Liver (tissue), 9 donors: ENCODE measurements around the gene HIPK1. TPM values are rescaled to one million over a fixed set of nuclear protein-coding genes. Genes with fewer than 3 reads are reported as not detected.

Source experiments
- DNase-seq: peaks from one replicate; pipeline ENCODE4 v3.0.0-alpha.2; 2017; ENCODE audit warnings: low spot score
- H3K27ac ChIP-seq, 2 donors: one replicate each; pipeline ENCODE4 v1.7.0; 2013; ENCODE audit warnings: inconsistent platforms in 2 of 2, low read length in 2 of 2, control low read depth in 1 of 2, low read depth in 1 of 2, mild to moderate bottlenecking in 1 of 2
- H3K27me3 ChIP-seq, 4 donors: one replicate each; pipeline versions ENCODE4 v1.6.1 to v1.7.0; 2013; ENCODE audit warnings: low read length in 3 of 4, inconsistent platforms in 1 of 4, mild to moderate bottlenecking in 1 of 4, moderate library complexity in 1 of 4; ENCODE audit not compliant: control insufficient read depth in 4 of 4, insufficient read depth in 4 of 4
- H3K36me3 ChIP-seq, 4 donors: one replicate each; pipeline versions ENCODE4 v1.6.1 to v1.7.0; 2013; ENCODE audit warnings: low read length in 3 of 4, mild to moderate bottlenecking in 3 of 4, low read depth in 1 of 4, moderate library complexity in 1 of 4; ENCODE audit not compliant: control insufficient read depth in 4 of 4, insufficient read depth in 3 of 4
- H3K4me1 ChIP-seq, 4 donors: one replicate each; pipeline versions ENCODE4 v1.6.1 to v1.7.0; 2013; ENCODE audit warnings: low read length in 3 of 4, mild to moderate bottlenecking in 3 of 4, moderate library complexity in 1 of 4; ENCODE audit not compliant: control insufficient read depth in 4 of 4, insufficient read depth in 4 of 4
- H3K4me3 ChIP-seq, 3 donors: one replicate each; pipeline versions ENCODE4 v1.6.1 to v1.7.0; 2013; ENCODE audit warnings: low read length in 3 of 3, control low read depth in 1 of 3, low read depth in 1 of 3, mild to moderate bottlenecking in 1 of 3
- H3K9ac ChIP-seq, 2 donors: one replicate each; pipeline ENCODE4 v1.7.0; 2013; ENCODE audit warnings: low read length in 2 of 2, mild to moderate bottlenecking in 2 of 2, moderate library complexity in 2 of 2, control low read depth in 1 of 2, low read depth in 1 of 2
- H3K9me3 ChIP-seq, 4 donors: one replicate each; pipeline versions ENCODE4 v1.6.1 to v1.7.0; 2013; ENCODE audit warnings: low read length in 3 of 4; ENCODE audit not compliant: control insufficient read depth in 4 of 4
- EGR1 ChIP-seq, 2 donors: IDR thresholded peaks; 2 replicates each; pipeline ENCODE4 v1.6.1; 2016 to 2018; ENCODE audit warnings: antibody characterized with exemption in 2 of 2, low read depth in 2 of 2
- FOXA1 ChIP-seq: IDR thresholded peaks from 2 replicates; pipeline ENCODE4 v1.6.1; 2016; ENCODE audit warnings: antibody characterized with exemption
- FOXA2 ChIP-seq: IDR thresholded peaks from 2 replicates; pipeline ENCODE4 v1.6.1; 2016; ENCODE audit warnings: antibody characterized with exemption
- HNF4A ChIP-seq, 2 donors: conservative IDR thresholded peaks; 2 replicates each; pipeline ENCODE4 v1.6.1; 2016; ENCODE audit warnings: antibody characterized with exemption in 2 of 2, mild to moderate bottlenecking in 2 of 2
- HNF4G ChIP-seq: IDR thresholded peaks from 2 replicates; pipeline ENCODE4 v1.6.1; 2016; ENCODE audit warnings: antibody characterized with exemption
- JUND ChIP-seq, 2 donors: IDR thresholded peaks; 2 replicates each; pipeline ENCODE4 v1.6.1; 2016; ENCODE audit warnings: antibody characterized with exemption in 2 of 2
- NR2F2 ChIP-seq: IDR thresholded peaks from 2 replicates; pipeline ENCODE4 v1.6.1; 2016; ENCODE audit warnings: antibody characterized with exemption
- RAD21 ChIP-seq, 2 donors: IDR thresholded peaks; 2 replicates each; pipeline ENCODE4 v1.6.1; 2016; ENCODE audit warnings: antibody characterized with exemption in 2 of 2, mild to moderate bottlenecking in 2 of 2
- RXRA ChIP-seq, 2 donors: IDR thresholded peaks; 2 replicates each; pipeline ENCODE4 v1.6.1; 2017 to 2018; ENCODE audit warnings: antibody characterized with exemption in 2 of 2, mild to moderate bottlenecking in 1 of 2
- SP1 ChIP-seq: IDR thresholded peaks from 2 replicates; pipeline ENCODE4 v1.6.1; 2018; ENCODE audit warnings: antibody characterized with exemption, mild to moderate bottlenecking
- YY1 ChIP-seq: IDR thresholded peaks from 2 replicates; pipeline ENCODE4 v1.6.1; 2016; ENCODE audit warnings: antibody characterized with exemption, mild to moderate bottlenecking
- WGBS: extraction: QIAGEN DNeasy Blood & Tissue Kit; methylation state at CpG from one replicate; pipeline ENCODE4 v1.1.7; 2013; 5-methylcytosine and 5-hydroxymethylcytosine counted together
- polyA plus RNA-seq, 2 donors: library from polyadenylated mRNA; stranded (reverse) in 1 of 2; unstranded in 1 of 2; fragments of 200-250 nt in 1 of 2; fragments of >200 nt in 1 of 2; fragmentation: Nextera tagmentation in 1 of 2; extraction: Ambion mirVana in 1 of 2; gene quantifications; one replicate each; pipeline versions ENCODE4 v1.2.1 to v1.2.3, GENCODE V29; 2013 to 2015
- total RNA-seq, 2 donors: library from RNA; depleted of rRNA; stranded (reverse); fragments of >200 nt; gene quantifications; one replicate each; pipeline ENCODE4 v1.2.3, GENCODE V29; 2014
- TF ChIP-seq, protein P1 (sequence below): fragments of 150-350 bp; IDR thresholded peaks from 2 replicates; pipeline ENCODE4 v1.5.1; 2017; ENCODE audit warnings: improper control_type of control experiment, low read depth, low read length; ENCODE audit not compliant: missing input control
- TF ChIP-seq, protein P2 (sequence below): IDR thresholded peaks from 2 replicates; pipeline ENCODE4 v1.6.1; 2016; ENCODE audit warnings: antibody characterized with exemption
- TF ChIP-seq, protein P3 (sequence below): IDR thresholded peaks from 2 replicates; pipeline ENCODE4 v1.6.1; 2016; ENCODE audit warnings: antibody characterized with exemption
- TF ChIP-seq, protein P4 (sequence below): IDR thresholded peaks from 2 replicates; pipeline ENCODE4 v1.6.1; 2016; ENCODE audit warnings: antibody characterized with exemption, mild to moderate bottlenecking
- TF ChIP-seq, protein P5 (sequence below): IDR thresholded peaks from 2 replicates; pipeline ENCODE4 v1.6.1; 2016; ENCODE audit warnings: antibody characterized with exemption
- donor health status: healthy.
- donor health status: healthy.
- donor health status: healthy.
- donor health status: healthy.
- donor health status: healthy.

Gene HIPK1
- total and polyA plus RNA-seq, 4 donors = 8.7 to 50.2 (median 15.1) TPM

DNA sequence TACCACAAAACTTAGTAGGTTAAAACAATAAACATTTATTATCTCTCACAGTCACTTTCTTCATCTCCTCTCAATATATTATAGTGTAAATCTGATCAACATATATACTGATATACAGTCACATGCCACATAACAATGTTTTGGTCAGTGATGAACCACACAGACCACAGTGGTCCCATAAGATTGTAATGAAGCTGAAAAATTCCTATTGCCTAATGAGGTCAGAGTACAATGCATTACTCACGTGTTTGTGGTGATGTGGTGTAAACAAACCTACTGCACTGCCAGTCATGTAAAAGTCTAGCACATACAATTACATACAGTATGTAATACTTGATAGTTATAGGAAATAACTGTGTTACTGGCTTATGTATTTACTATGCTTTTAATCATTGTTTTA, 80.3 kb downstream of the HIPK1 start:
- no peak for TF ChIP-seq NR2F2
- TF ChIP-seq, protein P1, sequence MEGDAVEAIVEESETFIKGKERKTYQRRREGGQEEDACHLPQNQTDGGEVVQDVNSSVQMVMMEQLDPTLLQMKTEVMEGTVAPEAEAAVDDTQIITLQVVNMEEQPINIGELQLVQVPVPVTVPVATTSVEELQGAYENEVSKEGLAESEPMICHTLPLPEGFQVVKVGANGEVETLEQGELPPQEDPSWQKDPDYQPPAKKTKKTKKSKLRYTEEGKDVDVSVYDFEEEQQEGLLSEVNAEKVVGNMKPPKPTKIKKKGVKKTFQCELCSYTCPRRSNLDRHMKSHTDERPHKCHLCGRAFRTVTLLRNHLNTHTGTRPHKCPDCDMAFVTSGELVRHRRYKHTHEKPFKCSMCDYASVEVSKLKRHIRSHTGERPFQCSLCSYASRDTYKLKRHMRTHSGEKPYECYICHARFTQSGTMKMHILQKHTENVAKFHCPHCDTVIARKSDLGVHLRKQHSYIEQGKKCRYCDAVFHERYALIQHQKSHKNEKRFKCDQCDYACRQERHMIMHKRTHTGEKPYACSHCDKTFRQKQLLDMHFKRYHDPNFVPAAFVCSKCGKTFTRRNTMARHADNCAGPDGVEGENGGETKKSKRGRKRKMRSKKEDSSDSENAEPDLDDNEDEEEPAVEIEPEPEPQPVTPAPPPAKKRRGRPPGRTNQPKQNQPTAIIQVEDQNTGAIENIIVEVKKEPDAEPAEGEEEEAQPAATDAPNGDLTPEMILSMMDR = no peak
- no peak for TF ChIP-seq YY1
- TF ChIP-seq EGR1 (IDR thresholded peaks at IDR 0.05; ENCODE audit: low read depth in 2 of 2) = no peak
- TF ChIP-seq, protein P2, sequence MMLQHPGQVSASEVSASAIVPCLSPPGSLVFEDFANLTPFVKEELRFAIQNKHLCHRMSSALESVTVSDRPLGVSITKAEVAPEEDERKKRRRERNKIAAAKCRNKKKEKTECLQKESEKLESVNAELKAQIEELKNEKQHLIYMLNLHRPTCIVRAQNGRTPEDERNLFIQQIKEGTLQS = no peak
- TF ChIP-seq, protein P3, sequence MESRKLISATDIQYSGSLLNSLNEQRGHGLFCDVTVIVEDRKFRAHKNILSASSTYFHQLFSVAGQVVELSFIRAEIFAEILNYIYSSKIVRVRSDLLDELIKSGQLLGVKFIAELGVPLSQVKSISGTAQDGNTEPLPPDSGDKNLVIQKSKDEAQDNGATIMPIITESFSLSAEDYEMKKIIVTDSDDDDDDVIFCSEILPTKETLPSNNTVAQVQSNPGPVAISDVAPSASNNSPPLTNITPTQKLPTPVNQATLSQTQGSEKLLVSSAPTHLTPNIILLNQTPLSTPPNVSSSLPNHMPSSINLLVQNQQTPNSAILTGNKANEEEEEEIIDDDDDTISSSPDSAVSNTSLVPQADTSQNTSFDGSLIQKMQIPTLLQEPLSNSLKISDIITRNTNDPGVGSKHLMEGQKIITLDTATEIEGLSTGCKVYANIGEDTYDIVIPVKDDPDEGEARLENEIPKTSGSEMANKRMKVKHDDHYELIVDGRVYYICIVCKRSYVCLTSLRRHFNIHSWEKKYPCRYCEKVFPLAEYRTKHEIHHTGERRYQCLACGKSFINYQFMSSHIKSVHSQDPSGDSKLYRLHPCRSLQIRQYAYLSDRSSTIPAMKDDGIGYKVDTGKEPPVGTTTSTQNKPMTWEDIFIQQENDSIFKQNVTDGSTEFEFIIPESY = no peak
- no peak for TF ChIP-seq FOXA2
- TF ChIP-seq, protein P4, sequence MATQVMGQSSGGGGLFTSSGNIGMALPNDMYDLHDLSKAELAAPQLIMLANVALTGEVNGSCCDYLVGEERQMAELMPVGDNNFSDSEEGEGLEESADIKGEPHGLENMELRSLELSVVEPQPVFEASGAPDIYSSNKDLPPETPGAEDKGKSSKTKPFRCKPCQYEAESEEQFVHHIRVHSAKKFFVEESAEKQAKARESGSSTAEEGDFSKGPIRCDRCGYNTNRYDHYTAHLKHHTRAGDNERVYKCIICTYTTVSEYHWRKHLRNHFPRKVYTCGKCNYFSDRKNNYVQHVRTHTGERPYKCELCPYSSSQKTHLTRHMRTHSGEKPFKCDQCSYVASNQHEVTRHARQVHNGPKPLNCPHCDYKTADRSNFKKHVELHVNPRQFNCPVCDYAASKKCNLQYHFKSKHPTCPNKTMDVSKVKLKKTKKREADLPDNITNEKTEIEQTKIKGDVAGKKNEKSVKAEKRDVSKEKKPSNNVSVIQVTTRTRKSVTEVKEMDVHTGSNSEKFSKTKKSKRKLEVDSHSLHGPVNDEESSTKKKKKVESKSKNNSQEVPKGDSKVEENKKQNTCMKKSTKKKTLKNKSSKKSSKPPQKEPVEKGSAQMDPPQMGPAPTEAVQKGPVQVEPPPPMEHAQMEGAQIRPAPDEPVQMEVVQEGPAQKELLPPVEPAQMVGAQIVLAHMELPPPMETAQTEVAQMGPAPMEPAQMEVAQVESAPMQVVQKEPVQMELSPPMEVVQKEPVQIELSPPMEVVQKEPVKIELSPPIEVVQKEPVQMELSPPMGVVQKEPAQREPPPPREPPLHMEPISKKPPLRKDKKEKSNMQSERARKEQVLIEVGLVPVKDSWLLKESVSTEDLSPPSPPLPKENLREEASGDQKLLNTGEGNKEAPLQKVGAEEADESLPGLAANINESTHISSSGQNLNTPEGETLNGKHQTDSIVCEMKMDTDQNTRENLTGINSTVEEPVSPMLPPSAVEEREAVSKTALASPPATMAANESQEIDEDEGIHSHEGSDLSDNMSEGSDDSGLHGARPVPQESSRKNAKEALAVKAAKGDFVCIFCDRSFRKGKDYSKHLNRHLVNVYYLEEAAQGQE = no peak
- TF ChIP-seq FOXA1 = no peak
- TF ChIP-seq, protein P5, sequence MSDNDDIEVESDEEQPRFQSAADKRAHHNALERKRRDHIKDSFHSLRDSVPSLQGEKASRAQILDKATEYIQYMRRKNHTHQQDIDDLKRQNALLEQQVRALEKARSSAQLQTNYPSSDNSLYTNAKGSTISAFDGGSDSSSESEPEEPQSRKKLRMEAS = no peak
- TF ChIP-seq JUND (IDR thresholded peaks at IDR 0.05) = no peak
- TF ChIP-seq HNF4G = no peak
- TF ChIP-seq SP1 = no peak
- TF ChIP-seq HNF4A (conservative IDR thresholded peaks at IDR 0.05) = no peak
- no peak for TF ChIP-seq RXRA (IDR thresholded peaks at IDR 0.05)
- no peak for TF ChIP-seq RAD21 (IDR thresholded peaks at IDR 0.05)
- Histone ChIP-seq H3K9ac (no peak overlapping the region), H3K27ac (no peak overlapping the region), H3K4me1 (peaks cover 0 to under 1% (median 0%) of the 10 kb centered on the region in 4 donors), H3K27me3 (peaks cover 0 to 3% (median 0%) of the 10 kb centered on the region in 4 donors), H3K4me3 (no peak overlapping the region), H3K36me3 (no peaks in the 10 kb centered on the region), H3K9me3 (no peaks in the 10 kb centered on the region)
- no peak for DNase-seq
- WGBS = 22% methylated on average over 1 of the region's 1 CpG
